Fibroblast of pulmonary artery (primary cell): Measurements from ENCODE around the gene EN2.
"Not testable (repeated sequence)": the region's sequence is repeated elsewhere in the genome, so short reads cannot be mapped to it uniquely, and the experiment has no call there.

ENCODE experiments used
- DNase-seq: peaks from one replicate; pipeline ENCODE4 v3.0.0-alpha.2; 2010; ENCODE audit warnings: low read depth
- H3K4me3 ChIP-seq: replicated peaks from 2 replicates; pipeline ENCODE4 v1.5.1; 2011; ENCODE audit warnings: low read depth, mild to moderate bottlenecking, control low read depth, low read length, moderate library complexity
- CTCF ChIP-seq: IDR thresholded peaks from 2 replicates; pipeline ENCODE4 v1.5.1; 2011; ENCODE audit warnings: mild to moderate bottlenecking, control low read depth, low read length, inconsistent platforms; ENCODE audit errors: missing control alignments

EN2 gene

GRCh38 chr7:155437836-155438235 is 20.1 kb upstream of the EN2 start:
- TF ChIP-seq CTCF = no peak
- no peak overlapping the region for H3K4me3 ChIP-seq
- DNase-seq = no peak

- no peak overlapping the region for H3K4me3 ChIP-seq
- TF ChIP-seq CTCF = no peak
- DNase-seq = no peak
Measured at GRCh38 chr7:155438777-155439176, 19.2 kb upstream of the EN2 start.

- DNase-seq = no peak
- TF ChIP-seq CTCF = no peak
- H3K4me3 ChIP-seq = no peak overlapping the region
Measured at GRCh38 chr7:155439311-155440017, 18.5 kb upstream of the EN2 start.

- no peak for DNase-seq
- no peak for TF ChIP-seq CTCF
- H3K4me3 ChIP-seq = no peak overlapping the region
Measured at GRCh38 chr7:155440018-155440410, 17.9 kb upstream of the EN2 start.

GRCh38 chr7:155441856-155442255 is 16.1 kb upstream of the EN2 start:
- no peak overlapping the region for H3K4me3 ChIP-seq
- no peak for TF ChIP-seq CTCF
- DNase-seq = no peak

- DNase-seq = no peak
- no peak for TF ChIP-seq CTCF
- no peak overlapping the region for H3K4me3 ChIP-seq
Measured at GRCh38 chr7:155444746-155445145, 13.2 kb upstream of the EN2 start.

GRCh38 chr7:155445606-155446005 is 12.3 kb upstream of the EN2 start:
- not testable (repeated sequence) for H3K4me3 ChIP-seq, DNase-seq
